Stimulated activated effector memory CD8-positive, alpha-beta T cell treated with anti-CD3 and anti-CD28 coated beads, Interleukin-12 subunit alpha, Interleukin-12 subunit beta, amount 100 ng/mL, for 72 hours (primary cell): ENCODE results near the gene CFAP46.

Experiments
- ATAC-seq: fragments of 150-1000 bp; cut with Tn5 transposase; 2 replicates; pipeline ENCODE4 v1.10.0; 2021
- DNase-seq, 2 donors: peaks; one replicate each; pipeline ENCODE4 v3.0.0; 2021 to 2022; ENCODE audit warnings: low spot score in 2 of 2
- H3K27ac Mint-ChIP-seq: one replicate; pipeline ENCODE4 v1.8.0; 2022; ENCODE audit warnings: mild to moderate bottlenecking, mixed read lengths
- H3K36me3 Mint-ChIP-seq: one replicate; pipeline ENCODE4 v1.8.0; 2022; ENCODE audit warnings: mild to moderate bottlenecking, mixed read lengths
- H3K4me1 Mint-ChIP-seq: one replicate; pipeline ENCODE4 v1.8.0; 2022; ENCODE audit warnings: mixed read lengths
- H3K4me3 Mint-ChIP-seq: one replicate; pipeline ENCODE4 v1.8.0; 2022; ENCODE audit warnings: mild to moderate bottlenecking, mixed read lengths
- H3K9me3 Mint-ChIP-seq: one replicate; pipeline ENCODE4 v1.8.0; 2022; ENCODE audit warnings: mixed read lengths

The CFAP46 gene

DNA sequence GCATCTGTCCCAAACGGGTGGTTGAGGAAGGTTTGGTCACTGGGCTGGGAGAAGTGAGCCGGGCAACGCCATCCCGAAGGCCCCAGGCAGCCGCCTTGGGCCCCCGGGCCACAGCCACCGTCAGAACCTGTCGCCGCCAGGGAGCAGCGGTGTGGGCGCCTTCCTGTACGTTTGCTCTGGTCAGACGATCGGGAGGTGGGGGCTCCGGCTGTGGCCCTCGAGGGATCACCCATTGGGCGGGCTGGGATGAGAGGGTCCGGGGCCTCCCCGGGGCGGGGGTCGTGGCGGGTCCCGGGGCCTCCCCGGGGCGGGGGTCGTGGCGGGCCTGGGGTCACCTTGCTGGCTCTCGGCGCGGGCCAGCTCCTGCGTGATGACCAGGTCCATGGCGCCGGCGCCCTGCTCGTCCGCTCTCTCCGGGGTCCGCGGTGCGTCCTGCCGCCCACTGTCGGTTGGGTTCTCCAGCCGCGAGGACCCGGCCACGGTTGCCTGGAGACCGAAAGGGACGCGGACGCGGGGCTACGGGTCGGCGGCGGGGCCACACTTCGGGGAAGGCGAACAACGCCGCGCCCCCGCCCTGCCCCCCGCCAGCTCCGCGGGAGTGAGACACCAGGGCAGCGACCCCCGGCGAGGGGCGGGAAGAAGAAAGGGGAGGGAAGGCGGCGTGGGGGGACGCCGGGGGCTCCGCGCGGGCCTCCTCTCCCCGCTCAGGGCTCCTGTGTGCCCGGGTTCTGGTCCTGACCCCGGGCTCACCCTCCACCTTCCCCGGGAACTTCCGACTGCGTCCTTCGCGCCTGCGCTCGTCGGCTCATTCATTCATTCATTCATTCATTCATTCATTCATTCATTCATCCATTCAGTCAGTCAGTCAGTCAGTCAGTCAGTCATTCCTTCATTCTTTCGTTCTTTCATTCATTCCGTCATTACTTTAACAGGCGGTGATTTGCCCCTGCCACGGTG is at the start of gene CFAP46:
CFAP46 (minus strand) TSS at position 470 of the 957 bp plus-strand sequence; CDS start at position 384, 86 bp downstream.
- ATAC-seq (peak; percentile 6), DNase-seq (no peak)
- Mint-ChIP-seq H3K36me3 (no peaks in the 10 kb centered on the region), H3K9me3 (no peaks in the 10 kb centered on the region), H3K4me1 (peaks cover 13% of the 10 kb centered on the region), H3K27ac (no peak within 1 kb of the TSS), H3K4me3 (peak within 1 kb of the TSS; percentile 52)

DNA sequence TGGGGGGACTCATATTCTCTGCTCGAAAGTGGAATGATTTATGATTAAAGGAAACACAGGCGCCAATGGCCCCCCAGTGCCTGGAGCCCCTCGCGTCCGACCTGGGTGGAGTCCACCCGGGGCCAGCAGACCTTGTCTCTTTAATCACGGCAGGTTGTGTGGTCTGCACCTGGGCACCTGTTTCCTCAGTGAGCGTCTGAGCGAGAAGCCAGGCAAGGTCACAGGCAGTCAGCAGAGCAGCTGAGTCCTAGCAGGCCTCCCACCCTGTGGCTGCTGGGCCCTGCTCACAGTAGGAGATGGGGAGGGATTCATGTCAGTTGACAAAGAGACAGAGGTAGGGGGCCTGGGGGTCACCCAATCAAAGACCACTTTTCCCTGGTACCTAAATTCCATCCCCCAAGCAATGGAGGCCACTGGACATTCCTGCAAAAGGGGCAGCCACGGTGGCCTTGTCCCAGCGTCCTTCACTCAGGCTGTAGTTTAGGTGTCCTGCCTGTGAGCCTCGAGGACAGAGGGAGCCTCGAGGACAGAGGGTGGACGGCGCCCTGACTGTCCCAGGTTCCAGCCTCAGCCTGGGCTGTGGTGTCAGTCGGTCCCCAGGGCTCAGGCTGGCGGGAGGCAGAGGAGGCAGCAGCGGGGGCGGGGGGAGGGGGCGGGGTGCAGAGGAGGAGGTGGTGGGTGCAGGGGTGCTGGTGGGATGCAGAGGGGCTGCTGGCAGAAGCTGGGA is 49.5 kb upstream of the CFAP46 start:
- no peak for ATAC-seq
- Mint-ChIP-seq H3K36me3 (no peaks in the 10 kb centered on the region), H3K4me1 (no peaks in the 10 kb centered on the region), H3K4me3 (no peak overlapping the region), H3K9me3 (no peaks in the 10 kb centered on the region), H3K27ac (no peak overlapping the region)
- DNase-seq: no peak

DNA sequence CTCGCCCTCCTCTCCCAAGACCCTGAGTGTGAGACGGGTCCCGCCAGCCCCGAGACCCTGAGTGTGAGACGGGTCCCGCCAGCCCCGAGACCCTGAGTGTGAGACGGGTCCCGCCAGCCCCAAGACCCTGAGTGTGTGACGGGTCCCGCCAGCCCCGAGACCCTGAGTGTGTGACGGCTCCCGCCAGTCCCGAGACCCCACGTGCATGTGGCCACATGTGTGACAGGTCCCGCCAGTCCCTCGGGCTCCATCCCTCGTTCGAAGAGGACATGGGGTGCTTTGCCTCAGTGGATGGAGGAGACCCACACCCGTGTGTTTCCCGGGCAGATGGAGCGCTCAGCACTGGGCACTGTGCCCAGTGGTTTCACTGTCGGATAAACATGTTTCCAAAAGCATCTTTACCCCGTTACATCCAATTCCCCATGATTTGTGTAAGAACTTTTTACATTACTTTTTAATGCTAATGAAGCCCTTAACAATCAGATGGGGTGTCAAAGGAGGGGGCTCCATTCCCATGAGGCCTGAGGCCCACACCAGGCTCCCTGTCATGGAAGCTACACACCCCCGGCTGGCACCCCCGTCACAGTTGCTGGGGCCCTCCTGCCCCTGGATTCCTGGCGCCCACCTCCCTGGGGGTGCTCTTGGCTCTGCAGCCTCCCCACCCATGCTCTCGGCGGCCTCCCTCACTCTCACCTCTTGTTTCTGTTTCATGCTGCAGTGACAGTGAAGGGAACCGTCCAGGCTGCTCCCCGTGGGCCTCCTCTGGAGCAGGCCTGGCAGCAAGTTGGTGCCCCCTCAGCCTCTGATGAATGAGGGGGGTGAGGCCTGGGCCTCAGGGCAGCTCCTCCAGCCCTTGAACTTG is 48.5 kb upstream of the CFAP46 start:
- DNase-seq (no peak), ATAC-seq (no peak)
- no peak overlapping the region for H3K27ac Mint-ChIP-seq
- H3K4me1 Mint-ChIP-seq: no peaks in the 10 kb centered on the region
- H3K36me3 Mint-ChIP-seq: no peaks in the 10 kb centered on the region
- no peak overlapping the region for H3K4me3 Mint-ChIP-seq
- no peaks in the 10 kb centered on the region for H3K9me3 Mint-ChIP-seq

DNA sequence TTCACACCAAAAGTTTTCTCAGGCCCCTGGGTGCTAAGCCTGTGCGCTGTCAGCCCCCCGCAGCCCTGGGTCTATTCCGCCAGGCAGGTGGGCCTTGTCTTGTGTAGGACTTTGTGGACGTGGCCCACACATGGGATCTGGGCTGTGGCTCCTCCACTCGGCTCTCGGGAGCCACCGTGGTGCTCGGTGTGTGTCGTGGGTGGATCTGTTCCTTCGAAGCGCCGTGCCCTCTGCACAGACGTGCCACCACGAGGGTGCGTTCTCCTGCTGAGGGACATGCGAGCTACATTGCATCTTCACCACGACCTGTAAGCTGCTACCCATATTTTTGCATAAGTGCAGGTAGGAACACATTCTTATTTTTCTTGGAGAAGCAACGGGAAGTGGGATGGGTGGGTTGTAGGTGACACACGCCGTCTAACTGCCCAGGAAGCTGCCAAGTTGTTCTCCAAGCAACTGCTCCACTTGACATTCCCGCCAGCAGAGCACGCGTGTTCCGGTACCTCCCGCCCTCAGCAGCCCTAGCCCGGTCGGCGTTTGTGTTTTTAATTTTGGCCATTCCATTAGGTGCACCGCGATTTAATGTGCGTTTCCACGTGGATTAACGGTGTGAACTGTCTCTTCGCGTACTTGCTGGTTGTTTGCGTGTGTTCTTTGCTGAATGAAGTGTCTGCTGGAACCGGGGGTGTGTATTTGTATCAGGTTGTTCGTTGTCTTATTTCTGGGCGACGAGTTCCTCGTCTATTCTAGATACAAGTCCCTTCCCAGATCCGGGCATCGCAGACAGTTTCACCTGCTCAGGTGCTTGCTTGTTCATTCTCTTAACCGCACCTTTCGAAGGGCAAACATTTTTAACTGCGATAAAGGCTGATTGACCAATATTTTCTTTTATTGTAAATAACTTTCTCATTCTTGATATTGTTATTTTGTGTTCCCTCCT is 47.4 kb upstream of the CFAP46 start:
- Mint-ChIP-seq H3K4me1 (no peaks in the 10 kb centered on the region), H3K9me3 (no peaks in the 10 kb centered on the region), H3K27ac (no peak overlapping the region), H3K4me3 (no peak overlapping the region), H3K36me3 (no peaks in the 10 kb centered on the region)
- ATAC-seq: no peak
- DNase-seq: no peak

DNA sequence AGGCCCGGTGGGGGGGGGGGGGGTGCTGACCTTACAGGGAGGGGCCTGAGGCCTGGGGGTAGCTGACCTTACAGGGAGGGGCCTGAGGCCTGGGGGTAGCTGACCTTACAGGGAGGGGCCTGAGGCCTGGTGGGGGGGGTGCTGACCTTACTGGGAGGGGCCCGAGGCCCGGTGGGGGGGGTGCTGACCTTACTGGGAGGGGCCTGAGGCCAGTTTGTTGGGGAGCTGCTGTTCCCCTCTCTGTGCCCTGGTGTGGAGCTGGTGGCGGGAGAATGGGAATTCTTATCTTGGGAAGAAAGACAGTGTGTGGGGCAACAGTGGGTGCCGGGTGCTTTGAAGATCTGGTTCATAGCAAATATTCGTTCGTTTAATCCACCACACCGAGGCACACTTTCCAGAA is 46.6 kb upstream of the CFAP46 start:
- ATAC-seq (no peak), DNase-seq (no peak)
- no peaks in the 10 kb centered on the region for H3K9me3 Mint-ChIP-seq
- H3K4me3 Mint-ChIP-seq: no peak overlapping the region
- no peaks in the 10 kb centered on the region for H3K4me1 Mint-ChIP-seq
- no peak overlapping the region for H3K27ac Mint-ChIP-seq
- H3K36me3 Mint-ChIP-seq: no peaks in the 10 kb centered on the region

DNA sequence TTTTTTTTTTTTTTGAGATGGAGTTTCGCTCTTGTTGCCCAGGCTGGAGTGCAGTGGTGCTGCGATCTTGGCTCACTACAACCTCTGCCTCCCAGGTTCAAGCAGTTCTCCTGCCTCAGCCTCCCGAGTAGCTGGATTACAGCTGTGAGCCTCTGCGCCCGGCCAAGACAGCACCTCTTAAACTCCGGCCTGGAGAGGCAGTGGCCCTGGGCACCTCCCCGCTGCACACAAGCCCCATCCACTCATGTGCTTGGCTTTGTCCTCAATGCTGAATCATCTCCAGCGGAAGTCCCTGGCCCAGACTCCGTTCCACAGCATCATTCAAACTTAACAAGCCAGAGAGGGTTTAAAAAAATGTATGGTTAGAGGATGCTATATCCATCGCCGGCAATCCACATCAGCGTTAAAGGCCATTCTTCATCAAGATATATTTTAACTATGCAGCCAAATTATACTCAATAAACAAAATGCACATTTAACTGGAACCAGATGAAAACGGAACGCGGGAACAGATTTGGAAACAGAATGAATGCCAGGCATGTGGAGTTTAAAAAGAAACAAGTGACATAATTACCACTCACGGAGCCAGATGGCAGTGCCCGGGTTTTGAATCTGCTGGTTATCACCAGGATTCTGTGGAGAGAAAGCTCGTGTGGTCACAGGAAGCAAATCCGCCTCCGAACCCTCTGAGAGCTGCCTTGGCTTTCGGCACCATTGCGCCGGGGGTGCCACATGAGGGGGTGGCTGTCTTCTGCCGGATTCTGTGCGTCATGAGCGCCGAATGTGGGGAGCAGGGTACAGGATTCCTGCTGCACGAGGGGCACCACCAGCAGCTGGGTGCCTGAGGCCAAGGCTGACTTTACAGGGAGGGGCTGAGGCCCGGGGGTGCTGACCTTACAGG is 45.6 kb upstream of the CFAP46 start:
- H3K4me1 Mint-ChIP-seq: no peaks in the 10 kb centered on the region
- no peak for ATAC-seq
- no peaks in the 10 kb centered on the region for H3K9me3 Mint-ChIP-seq

DNA sequence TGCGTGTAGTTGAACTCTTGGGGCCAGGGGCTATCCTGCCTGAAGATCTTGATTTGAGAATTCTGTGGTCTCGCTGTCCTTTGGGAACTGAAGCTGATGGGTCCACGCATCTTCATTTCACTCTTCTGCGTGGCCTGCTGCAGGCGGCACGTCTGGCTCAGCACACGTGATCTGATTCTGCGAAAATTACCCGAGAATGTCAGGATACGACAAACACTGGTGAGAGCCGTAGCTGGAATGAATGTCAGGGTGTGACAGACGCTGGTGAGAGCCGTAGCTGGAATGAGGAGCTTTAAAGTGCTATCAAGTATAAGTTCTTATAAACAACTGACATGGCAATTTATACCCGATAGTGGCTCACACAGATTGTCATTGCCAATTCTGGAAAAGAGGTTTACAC is 44.6 kb upstream of the CFAP46 start:
- Mint-ChIP-seq H3K4me3 (no peak overlapping the region), H3K27ac (no peak overlapping the region), H3K36me3 (no peaks in the 10 kb centered on the region), H3K4me1 (no peaks in the 10 kb centered on the region), H3K9me3 (no peaks in the 10 kb centered on the region)
- ATAC-seq (no peak), DNase-seq (no peak)

More for the DNA sequence above, 45.6 kb upstream of the CFAP46 start:
- Mint-ChIP-seq H3K4me3 (no peak overlapping the region), H3K36me3 (no peaks in the 10 kb centered on the region), H3K27ac (no peak overlapping the region)
- no peak for DNase-seq

DNA sequence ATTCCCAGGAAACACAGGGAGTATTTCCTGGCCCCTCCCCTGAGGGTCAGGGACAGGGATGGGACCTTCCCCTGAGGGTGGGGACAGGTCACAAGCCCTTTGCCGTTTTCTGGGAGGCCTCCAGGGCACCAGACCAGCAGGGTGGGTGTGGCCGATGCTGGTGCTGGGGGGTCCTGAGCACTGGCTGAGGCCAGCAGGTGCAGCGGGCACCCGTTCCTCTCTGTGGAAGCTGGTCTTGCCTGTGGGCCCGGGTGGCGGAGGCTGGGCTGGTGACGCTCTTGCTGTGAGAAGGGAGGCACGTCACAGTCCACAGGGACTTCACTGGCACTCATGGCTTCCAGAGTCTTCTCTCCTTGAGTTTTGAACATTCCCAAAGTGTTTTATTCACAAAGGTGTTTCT is 44.2 kb upstream of the CFAP46 start:
- DNase-seq: no peak
- Mint-ChIP-seq H3K36me3 (no peaks in the 10 kb centered on the region), H3K27ac (no peak overlapping the region), H3K4me3 (no peak overlapping the region), H3K4me1 (no peaks in the 10 kb centered on the region), H3K9me3 (no peaks in the 10 kb centered on the region)
- peak; percentile 22 for ATAC-seq

DNA sequence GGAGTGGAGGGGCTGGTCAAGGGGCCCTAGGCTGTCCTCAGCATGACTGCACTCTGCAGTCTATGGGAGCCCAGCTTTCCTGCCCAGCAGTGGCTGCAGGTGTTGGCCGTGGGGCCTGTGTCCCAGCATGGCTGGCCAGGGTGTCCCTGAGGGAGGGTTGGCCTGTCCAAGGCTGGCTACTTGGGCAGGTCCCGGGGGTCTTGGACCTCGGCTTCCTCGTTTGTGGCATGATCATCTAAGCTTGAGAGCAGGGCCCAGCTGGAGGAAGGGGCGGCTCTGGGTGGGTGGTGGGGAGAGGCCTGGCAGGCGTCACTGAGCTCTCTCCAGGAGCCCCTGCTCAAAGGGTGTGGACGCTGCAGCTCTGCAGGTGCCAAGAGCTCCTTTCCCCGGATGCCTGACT is 43.7 kb upstream of the CFAP46 start:
- H3K27ac Mint-ChIP-seq: no peak overlapping the region
- H3K4me1 Mint-ChIP-seq: no peaks in the 10 kb centered on the region
- no peak overlapping the region for H3K4me3 Mint-ChIP-seq
- H3K9me3 Mint-ChIP-seq: no peaks in the 10 kb centered on the region
- no peak for ATAC-seq
- no peak for DNase-seq
- no peaks in the 10 kb centered on the region for H3K36me3 Mint-ChIP-seq

DNA sequence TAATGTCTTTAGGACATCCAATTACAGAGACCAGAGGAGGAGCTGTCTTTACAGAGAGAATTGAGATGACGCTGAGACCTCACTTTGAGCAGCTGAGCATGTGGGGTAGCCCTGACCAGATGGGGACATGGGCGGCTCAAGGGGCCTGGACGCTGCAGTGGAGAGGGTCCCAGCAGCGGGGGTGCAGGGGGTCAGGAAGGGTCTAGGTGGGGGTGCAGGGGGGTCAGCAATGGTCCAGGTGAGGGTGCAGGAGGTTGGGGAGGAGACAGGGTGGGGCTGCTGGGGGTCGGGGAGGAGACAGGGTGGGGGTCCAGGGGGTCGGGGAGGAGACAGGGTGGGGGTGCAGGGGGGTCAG is 43.2 kb upstream of the CFAP46 start:
- Mint-ChIP-seq H3K4me1 (no peaks in the 10 kb centered on the region), H3K4me3 (no peak overlapping the region), H3K9me3 (no peaks in the 10 kb centered on the region), H3K36me3 (no peaks in the 10 kb centered on the region), H3K27ac (peak overlapping the region; percentile 78)
- ATAC-seq (no peak), DNase-seq (no peak)

DNA sequence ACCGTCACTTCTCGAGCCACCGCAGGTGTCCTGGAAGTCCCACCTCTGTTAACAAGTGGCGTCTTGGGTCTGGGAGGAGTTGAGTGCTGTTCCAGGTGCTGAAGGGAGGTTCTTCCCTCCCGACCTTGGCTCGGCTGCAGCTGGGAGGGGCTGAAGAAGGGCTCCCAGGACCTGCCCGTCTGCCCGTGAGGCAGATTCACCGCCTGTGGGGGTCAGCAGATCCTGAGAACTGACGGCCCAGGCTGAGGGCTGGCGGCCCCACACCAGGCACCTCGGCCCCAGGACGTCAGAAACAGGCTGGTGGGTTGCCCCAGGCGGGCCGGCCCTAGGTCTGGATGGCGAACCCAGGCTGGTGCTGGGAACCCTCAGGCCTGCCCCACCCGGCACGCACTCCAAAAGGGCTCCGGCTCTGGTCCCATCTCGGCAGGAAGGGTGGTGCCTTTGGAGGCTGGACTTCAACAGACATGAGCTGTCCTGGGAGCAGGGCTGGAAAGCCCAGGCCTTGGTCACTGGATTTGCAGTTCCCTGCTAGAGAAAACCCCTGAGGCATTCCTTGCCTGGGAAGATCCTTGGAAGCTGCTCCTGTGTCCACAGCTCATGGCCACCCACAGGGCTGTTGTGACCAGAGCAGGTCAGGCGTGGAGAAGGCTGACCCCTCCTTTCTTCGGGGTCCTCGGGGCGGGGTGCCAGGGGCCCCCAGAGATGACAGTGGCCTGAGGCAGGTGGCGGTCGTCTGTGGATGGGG is 42.6 kb upstream of the CFAP46 start:
- H3K4me3 Mint-ChIP-seq: no peak overlapping the region
- H3K9me3 Mint-ChIP-seq: no peaks in the 10 kb centered on the region
- no peaks in the 10 kb centered on the region for H3K4me1 Mint-ChIP-seq
- no peak for DNase-seq
- peak overlapping the region; percentile 78 for H3K27ac Mint-ChIP-seq
- H3K36me3 Mint-ChIP-seq: no peaks in the 10 kb centered on the region
- no peak for ATAC-seq

DNA sequence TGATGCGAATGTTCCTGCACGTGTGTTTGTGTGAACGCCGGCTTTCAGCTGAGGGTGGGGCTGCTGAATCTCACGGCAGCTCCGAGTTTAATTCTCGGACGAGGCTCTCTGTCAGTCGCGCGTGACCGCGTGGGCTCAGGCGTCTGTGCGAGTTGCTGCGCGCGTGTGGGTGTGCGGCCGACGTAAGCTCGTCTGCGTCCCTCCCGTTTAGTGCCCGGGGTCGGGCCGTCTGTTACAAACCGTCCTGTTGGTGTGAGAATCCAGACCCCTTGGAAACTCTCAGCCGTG is 41.6 kb upstream of the CFAP46 start:
- ATAC-seq (no peak), DNase-seq (no peak)
- H3K36me3 Mint-ChIP-seq: no peaks in the 10 kb centered on the region

DNA sequence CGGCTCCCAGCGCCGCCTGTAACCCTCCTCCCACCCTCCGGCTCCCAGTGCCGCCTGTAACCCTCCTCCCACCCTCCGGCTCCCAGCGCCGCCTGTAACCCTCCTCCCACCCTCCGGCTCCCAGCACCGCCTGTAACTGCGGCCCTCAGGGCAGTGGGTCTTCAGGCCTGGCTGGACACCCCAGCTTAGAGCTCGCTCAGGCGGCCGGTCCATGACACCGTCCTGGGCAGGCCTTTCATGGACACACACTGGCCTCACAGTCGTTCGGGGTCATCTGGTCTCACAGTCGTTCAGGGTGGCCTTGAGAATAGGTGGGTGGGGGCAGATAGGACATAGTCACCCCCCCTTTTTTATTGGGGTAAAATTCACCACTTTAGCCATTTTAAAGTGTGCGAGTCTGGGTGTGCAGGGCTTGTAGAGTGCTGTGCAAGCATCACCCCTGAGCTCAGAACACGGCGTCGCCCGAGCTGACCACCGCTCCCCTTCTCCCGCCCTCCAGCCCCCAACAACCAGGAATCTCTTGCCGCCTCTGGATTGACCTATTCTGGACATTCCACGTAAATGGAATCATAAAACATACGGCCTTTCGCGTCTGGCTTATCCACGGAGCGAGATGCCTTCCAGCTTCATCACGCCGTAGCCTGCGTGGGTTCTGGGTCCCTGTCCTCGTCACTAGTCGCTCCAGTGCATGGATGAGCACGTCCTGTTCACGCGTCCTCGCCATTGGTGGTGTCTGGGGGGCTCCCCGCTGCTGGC is 41.1 kb upstream of the CFAP46 start:
- Mint-ChIP-seq H3K4me1 (no peaks in the 10 kb centered on the region), H3K9me3 (no peaks in the 10 kb centered on the region), H3K4me3 (no peak overlapping the region), H3K27ac (no peak overlapping the region), H3K36me3 (no peaks in the 10 kb centered on the region)
- no peak for DNase-seq
- no peak for ATAC-seq

More for the DNA sequence above, 41.6 kb upstream of the CFAP46 start:
- Mint-ChIP-seq H3K4me3 (no peak overlapping the region), H3K27ac (no peak overlapping the region), H3K9me3 (no peaks in the 10 kb centered on the region), H3K4me1 (no peaks in the 10 kb centered on the region)
